Activated T-cell treated with anti-CD3 and anti-CD28 coated beads, Interleukin-2, amount 50 U/mL, for 24 hours (primary cell): ENCODE measurements around the gene KANK2.
"Not testable (repeated sequence)": the region's sequence is repeated elsewhere in the genome, so short reads cannot be mapped to it uniquely, and the experiment has no call there.

Source experiments
- DNase-seq: peaks from one replicate; pipeline ENCODE4 v3.0.0-alpha.2; 2020
- H3K27ac Mint-ChIP-seq: 2 replicates; pipeline ENCODE4 v1.8.0; 2020; ENCODE audit warnings: mild to moderate bottlenecking, mixed read lengths
- H3K27me3 Mint-ChIP-seq: 2 replicates; pipeline ENCODE4 v1.8.0; 2020; ENCODE audit warnings: mixed read lengths
- H3K36me3 Mint-ChIP-seq: 2 replicates; pipeline ENCODE4 v1.8.0; 2020; ENCODE audit warnings: low read depth, mixed read lengths
- H3K4me1 Mint-ChIP-seq: 2 replicates; pipeline ENCODE4 v1.8.0; 2020; ENCODE audit warnings: low read depth, mixed read lengths
- H3K4me3 Mint-ChIP-seq: 2 replicates; pipeline ENCODE4 v1.8.0; 2020; ENCODE audit warnings: mild to moderate bottlenecking, moderate library complexity, mixed read lengths
- H3K9me3 Mint-ChIP-seq: 2 replicates; pipeline ENCODE4 v1.8.0; 2020; ENCODE audit warnings: mixed read lengths

The KANK2 gene

GRCh38 chr19:11179716-11180297 is 17.5 kb downstream of the KANK2 start:
- H3K9me3 Mint-ChIP-seq: no peaks in the 10 kb centered on the region
- no peaks in the 10 kb centered on the region for H3K36me3 Mint-ChIP-seq
- DNase-seq: no peak
- H3K4me1 Mint-ChIP-seq: peaks cover 6% of the 10 kb centered on the region
- H3K27ac Mint-ChIP-seq: no peak overlapping the region
- no peaks in the 10 kb centered on the region for H3K27me3 Mint-ChIP-seq
- no peak overlapping the region for H3K4me3 Mint-ChIP-seq

DNA sequence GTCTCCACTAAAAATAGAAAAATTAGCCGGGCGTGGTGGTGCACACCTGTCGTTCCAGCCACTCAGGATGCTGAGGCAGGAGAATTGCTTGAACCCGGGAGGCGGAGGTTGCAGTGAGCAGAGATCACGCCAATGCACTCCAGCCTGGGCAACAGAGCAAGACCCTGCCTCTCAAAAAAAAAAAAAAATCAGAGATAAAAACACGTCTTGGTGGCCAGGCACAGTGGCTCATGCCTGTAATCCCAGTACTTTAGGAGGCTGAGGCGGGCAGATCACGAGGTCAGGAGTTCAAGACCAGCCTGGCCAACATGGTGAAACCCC is 18.2 kb downstream of the KANK2 start:
- not testable (repeated sequence) for H3K27me3 Mint-ChIP-seq, H3K4me1 Mint-ChIP-seq, DNase-seq, H3K27ac Mint-ChIP-seq, H3K4me3 Mint-ChIP-seq, H3K36me3 Mint-ChIP-seq, H3K9me3 Mint-ChIP-seq

DNA sequence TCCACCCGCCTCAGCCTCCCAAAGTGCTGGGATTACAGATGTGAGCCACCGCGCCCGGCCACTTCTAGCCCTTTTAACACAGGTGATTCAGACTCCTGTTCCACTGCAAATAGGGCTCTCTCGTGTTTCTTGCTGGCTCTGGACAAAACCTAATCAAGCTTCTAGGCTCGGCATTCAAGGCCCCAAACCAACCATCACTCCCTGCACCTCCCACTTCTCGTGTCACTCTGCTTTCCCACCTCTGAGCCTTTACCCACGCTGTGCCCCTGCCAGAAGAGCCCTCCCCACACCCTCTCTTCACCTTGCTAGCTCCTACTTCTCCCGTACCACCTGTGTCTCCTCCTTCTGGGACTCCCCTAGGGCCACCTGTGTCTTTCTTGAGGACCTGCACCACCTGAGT is 19.8 kb downstream of the KANK2 start:
- no peak for DNase-seq
- H3K27me3 Mint-ChIP-seq: no peaks in the 10 kb centered on the region
- H3K4me3 Mint-ChIP-seq: no peak overlapping the region
- no peaks in the 10 kb centered on the region for H3K9me3 Mint-ChIP-seq
- H3K36me3 Mint-ChIP-seq: no peaks in the 10 kb centered on the region
- peaks cover 6% of the 10 kb centered on the region for H3K4me1 Mint-ChIP-seq
- no peak overlapping the region for H3K27ac Mint-ChIP-seq

DNA sequence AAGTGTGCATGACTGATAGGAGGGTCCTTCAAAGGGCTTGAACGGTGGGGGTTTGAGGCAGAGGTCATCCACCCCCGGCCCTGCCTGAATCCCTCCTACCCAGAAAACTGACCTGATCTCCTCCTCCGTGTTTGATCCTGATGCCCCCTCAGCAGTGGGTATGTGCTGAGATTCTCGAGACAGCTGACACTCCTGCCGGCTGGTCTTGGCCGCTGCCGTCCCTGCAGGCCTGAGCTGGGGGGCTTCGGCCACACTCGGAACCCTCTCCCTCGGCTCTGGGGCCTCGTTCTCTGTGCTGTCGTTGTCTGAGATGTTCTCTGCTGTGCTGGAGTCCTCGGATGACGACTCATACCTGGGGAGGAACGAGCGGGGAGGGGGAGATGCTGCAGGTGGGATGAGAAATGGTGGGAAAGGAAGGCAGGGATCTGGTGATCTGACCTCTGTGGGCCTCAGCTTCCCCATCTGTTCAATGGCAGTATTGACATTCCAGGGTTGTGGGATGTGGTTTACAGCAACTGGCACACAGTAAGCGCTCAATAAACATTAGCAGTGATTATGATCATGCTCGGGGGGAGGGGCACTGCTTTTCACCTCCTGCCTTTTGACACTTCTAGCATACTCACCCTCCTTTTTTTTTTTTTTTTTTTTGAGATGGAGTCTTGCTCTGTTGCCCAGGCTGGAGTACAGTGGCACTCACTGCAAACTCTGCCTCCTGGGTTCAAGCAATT is 20.7 kb downstream of the KANK2 start:
- Mint-ChIP-seq H3K9me3 (no peaks in the 10 kb centered on the region), H3K4me1 (peaks cover 6% of the 10 kb centered on the region), H3K4me3 (no peak overlapping the region), H3K27me3 (no peaks in the 10 kb centered on the region), H3K36me3 (no peaks in the 10 kb centered on the region), H3K27ac (no peak overlapping the region)
- DNase-seq: no peak

GRCh38 chr19:11175920-11176319 is 21.4 kb downstream of the KANK2 start:
- H3K9me3 Mint-ChIP-seq: no peaks in the 10 kb centered on the region
- no peak overlapping the region for H3K27ac Mint-ChIP-seq
- H3K4me3 Mint-ChIP-seq: no peak overlapping the region

GRCh38 chr19:11174336-11174735 is 23.0 kb downstream of the KANK2 start:
- Mint-ChIP-seq H3K4me1 (no peaks in the 10 kb centered on the region), H3K4me3 (no peak overlapping the region), H3K27ac (no peak overlapping the region), H3K27me3 (no peaks in the 10 kb centered on the region), H3K36me3 (no peaks in the 10 kb centered on the region), H3K9me3 (no peaks in the 10 kb centered on the region)
- DNase-seq: no peak

More at GRCh38 chr19:11175920-11176319, 21.4 kb downstream of the KANK2 start:
- Mint-ChIP-seq H3K27me3 (no peaks in the 10 kb centered on the region), H3K36me3 (no peaks in the 10 kb centered on the region), H3K4me1 (peaks cover 6% of the 10 kb centered on the region)
- DNase-seq: no peak

- no peaks in the 10 kb centered on the region for H3K27me3 Mint-ChIP-seq
- H3K9me3 Mint-ChIP-seq: no peaks in the 10 kb centered on the region
- no peaks in the 10 kb centered on the region for H3K4me1 Mint-ChIP-seq
- no peak overlapping the region for H3K27ac Mint-ChIP-seq
- DNase-seq: no peak
- no peak overlapping the region for H3K4me3 Mint-ChIP-seq
- H3K36me3 Mint-ChIP-seq: no peaks in the 10 kb centered on the region
These were observed 23.7 kb downstream of the KANK2 start for GRCh38 chr19:11173516-11174155.

GRCh38 chr19:11172576-11172975 is 24.8 kb downstream of the KANK2 start:
- no peaks in the 10 kb centered on the region for H3K36me3 Mint-ChIP-seq
- no peaks in the 10 kb centered on the region for H3K9me3 Mint-ChIP-seq
- H3K27ac Mint-ChIP-seq: no peak overlapping the region
- no peaks in the 10 kb centered on the region for H3K4me1 Mint-ChIP-seq
- no peak for DNase-seq
- H3K27me3 Mint-ChIP-seq: no peaks in the 10 kb centered on the region
- H3K4me3 Mint-ChIP-seq: no peak overlapping the region

DNA sequence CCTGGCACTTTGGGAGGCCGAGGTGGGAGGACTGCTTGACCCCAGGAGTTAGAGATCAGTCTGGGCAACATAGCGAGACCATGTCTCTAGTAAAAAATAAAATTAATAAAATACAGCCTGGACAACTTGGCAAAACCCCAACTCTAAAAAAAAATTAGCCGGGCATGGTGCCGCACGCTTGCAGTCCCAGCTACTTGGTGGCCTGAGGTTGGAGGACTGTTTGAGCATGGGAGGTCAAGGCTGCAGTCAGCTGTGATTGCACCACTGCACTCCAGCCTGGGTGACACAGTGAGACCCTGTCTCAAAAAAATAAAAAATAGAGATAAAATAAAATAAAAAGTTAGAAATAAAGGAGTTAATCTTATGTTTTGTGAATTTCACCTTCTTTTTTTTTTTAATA is 26.2 kb downstream of the KANK2 start:
- no peaks in the 10 kb centered on the region for H3K27me3 Mint-ChIP-seq
- no peak for DNase-seq
- H3K27ac Mint-ChIP-seq: no peak overlapping the region
- H3K4me1 Mint-ChIP-seq: no peaks in the 10 kb centered on the region
- H3K4me3 Mint-ChIP-seq: no peak overlapping the region
- no peaks in the 10 kb centered on the region for H3K36me3 Mint-ChIP-seq
- H3K9me3 Mint-ChIP-seq: no peaks in the 10 kb centered on the region

DNA sequence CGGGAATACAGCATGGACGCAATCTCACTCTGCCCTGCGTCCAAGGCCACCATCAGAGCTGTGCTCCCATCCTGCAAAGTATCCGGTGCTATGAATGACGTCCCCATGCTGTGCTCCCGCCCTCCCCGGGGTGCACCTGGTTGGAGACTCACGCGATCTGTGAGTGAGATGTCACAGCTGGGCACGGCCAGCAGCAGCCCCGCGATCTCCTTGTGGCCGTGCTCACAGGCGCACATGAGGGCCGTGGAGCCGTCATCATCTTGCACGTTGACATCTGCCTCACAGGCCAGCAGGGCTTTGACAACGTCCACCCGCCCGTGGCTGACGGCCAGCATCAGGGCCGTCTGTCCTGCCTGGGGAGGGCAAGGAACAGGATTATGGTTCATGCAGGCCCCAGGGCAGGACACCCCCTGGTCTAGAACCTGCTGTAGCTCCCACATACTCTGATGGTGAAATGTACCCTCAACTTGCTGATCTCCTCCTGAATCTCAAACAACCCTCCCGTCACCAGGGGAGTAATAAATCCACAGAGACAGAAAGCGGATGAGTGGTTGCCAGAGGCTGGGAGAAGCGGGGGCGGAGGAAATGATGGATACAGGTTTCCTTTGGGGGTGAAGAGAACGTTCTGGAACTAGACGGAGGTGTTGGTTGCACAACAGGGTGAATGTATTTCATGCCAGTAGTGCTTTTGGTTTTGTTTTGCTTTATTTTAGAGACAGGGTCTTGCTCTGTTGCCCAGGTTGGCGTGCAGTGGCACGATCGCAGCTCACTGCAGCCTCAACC is 27.3 kb downstream of the KANK2 start:
- Mint-ChIP-seq H3K9me3 (no peaks in the 10 kb centered on the region), H3K36me3 (no peaks in the 10 kb centered on the region), H3K4me3 (no peak overlapping the region), H3K27ac (no peak overlapping the region), H3K27me3 (no peaks in the 10 kb centered on the region), H3K4me1 (no peaks in the 10 kb centered on the region)
- no peak for DNase-seq

DNA sequence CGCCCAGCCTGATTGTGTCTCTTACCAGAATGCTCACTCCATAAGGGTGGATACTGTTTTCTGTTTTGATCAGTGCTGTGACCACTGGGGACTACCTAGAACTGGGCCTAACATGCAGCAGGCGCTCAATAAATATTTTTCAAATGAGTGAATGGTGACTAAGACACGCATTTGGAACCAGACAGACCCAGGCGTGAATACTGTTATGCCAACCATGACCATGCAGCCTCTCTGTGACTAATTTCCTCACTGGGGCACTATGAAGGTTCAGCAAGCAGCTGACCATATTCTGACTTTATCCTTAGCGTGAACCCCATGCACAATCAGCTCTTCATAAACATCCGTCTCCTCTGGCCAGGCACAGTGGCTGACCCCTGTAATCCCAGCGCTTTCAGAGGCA is 28.8 kb downstream of the KANK2 start:
- Mint-ChIP-seq H3K9me3 (no peaks in the 10 kb centered on the region), H3K4me3 (no peak overlapping the region), H3K36me3 (no peaks in the 10 kb centered on the region), H3K4me1 (no peaks in the 10 kb centered on the region), H3K27me3 (no peaks in the 10 kb centered on the region), H3K27ac (no peak overlapping the region)
- no peak for DNase-seq

- Mint-ChIP-seq H3K36me3 (no peaks in the 10 kb centered on the region), H3K9me3 (no peaks in the 10 kb centered on the region), H3K27ac (no peak overlapping the region), H3K27me3 (no peaks in the 10 kb centered on the region), H3K4me1 (no peaks in the 10 kb centered on the region), H3K4me3 (no peak overlapping the region)
- DNase-seq: no peak
These were observed 30.8 kb downstream of the KANK2 start for GRCh38 chr19:11166281-11167142.

DNA sequence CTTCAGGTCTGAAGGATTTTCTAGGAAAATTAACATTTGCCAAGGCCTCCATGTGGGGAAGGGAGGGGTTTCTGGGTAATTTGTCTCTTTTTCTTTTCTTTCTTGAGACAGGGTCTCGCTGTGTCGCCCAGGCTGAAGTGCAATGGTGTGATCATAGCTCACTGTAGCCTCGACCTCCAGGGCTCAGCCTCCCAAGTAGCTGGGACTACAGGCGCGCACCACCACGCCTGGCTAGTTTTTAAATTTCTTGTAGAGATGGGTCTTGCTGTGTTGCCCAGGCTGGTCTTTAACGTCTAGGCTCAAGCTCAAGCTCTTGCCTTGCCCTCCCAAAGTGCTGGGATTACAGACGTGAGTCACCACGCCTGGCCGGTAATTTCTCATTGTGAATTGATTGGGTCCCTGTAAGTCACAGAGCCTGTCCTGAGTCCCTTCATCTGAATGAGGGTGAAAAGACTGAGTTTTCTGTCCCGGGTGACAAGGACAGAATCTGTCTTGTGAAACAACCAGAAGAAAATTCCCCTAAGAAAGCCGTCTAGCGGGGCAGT is 31.8 kb downstream of the KANK2 start:
- Mint-ChIP-seq H3K27ac (no peak overlapping the region), H3K9me3 (no peaks in the 10 kb centered on the region), H3K4me1 (no peaks in the 10 kb centered on the region), H3K36me3 (no peaks in the 10 kb centered on the region), H3K4me3 (no peak overlapping the region), H3K27me3 (no peaks in the 10 kb centered on the region)
- DNase-seq: no peak

DNA sequence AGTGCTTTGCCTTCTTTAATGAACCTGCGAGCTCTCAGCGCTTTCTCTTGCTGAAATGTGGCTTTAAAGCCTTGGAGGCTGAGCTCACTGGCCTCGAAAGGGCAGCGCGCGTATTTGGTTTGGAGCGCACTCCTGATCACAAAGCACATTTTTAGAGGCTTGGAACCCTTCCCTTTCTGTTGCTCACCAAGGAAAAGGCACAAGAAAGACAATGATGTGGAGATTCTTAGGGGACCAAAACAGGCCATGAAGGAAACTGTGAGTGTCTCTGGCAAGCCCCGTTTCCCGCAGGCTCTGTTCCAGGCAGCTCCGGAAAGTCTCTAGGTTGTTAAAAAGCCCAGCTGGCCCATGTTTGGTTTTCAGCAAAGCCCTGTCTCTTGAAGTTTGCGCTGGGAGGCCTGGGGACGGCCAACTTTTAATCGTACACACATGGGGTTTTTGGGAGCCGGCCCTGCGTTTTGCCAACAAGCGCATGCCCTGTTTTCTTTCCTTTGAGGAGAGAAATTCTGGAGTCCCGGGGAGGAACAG is 32.4 kb downstream of the KANK2 start:
- Mint-ChIP-seq H3K27ac (no peak overlapping the region), H3K4me3 (no peak overlapping the region), H3K9me3 (peaks cover 3% of the 10 kb centered on the region)

More for the DNA sequence above, 32.4 kb downstream of the KANK2 start:
- H3K27me3 Mint-ChIP-seq: no peaks in the 10 kb centered on the region
- H3K4me1 Mint-ChIP-seq: no peaks in the 10 kb centered on the region
- no peak for DNase-seq
- H3K36me3 Mint-ChIP-seq: no peaks in the 10 kb centered on the region
